Activated CD4-positive, CD25-positive, alpha-beta regulatory T cell treated with anti-CD3 and anti-CD28 coated beads, Interleukin-2, amount 50 U/mL, for 72 hours (primary cell): Measurements from ENCODE around the gene ZFYVE28.
A peak's percentile ranks its signal among the peaks of the same experiment; 100 is the strongest.

Source experiments
- DNase-seq: peaks from one replicate; pipeline ENCODE4 v3.0.0; 2021

ZFYVE28 gene

DNA sequence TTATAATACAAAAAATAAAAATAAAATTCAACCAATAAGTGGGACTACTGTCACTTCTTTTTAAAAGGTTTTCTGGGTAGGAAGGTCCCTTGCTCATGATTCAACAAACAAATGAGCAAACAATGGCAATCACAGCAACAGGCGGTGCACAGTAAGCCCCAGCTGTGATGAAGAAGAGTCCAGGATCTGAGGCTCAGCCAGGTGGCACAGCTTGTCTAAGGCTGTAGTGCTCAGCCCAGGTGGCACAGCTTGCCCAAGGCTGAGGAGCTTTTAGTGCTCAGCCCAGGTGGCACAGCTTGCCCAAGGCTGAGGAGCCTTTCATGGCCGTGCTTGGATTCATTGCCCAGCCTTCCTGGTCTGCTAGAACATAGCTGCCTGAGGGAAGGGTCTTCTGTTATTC is 75.0 kb downstream of the ZFYVE28 start:
- no peak for DNase-seq

- peak; percentile 12 for DNase-seq
Measured at GRCh38 chr4:2341911-2342652, 76.4 kb downstream of the ZFYVE28 start.

- DNase-seq, result peak; percentile 20
Measured at GRCh38 chr4:2341261-2341841, 77.1 kb downstream of the ZFYVE28 start.

DNA sequence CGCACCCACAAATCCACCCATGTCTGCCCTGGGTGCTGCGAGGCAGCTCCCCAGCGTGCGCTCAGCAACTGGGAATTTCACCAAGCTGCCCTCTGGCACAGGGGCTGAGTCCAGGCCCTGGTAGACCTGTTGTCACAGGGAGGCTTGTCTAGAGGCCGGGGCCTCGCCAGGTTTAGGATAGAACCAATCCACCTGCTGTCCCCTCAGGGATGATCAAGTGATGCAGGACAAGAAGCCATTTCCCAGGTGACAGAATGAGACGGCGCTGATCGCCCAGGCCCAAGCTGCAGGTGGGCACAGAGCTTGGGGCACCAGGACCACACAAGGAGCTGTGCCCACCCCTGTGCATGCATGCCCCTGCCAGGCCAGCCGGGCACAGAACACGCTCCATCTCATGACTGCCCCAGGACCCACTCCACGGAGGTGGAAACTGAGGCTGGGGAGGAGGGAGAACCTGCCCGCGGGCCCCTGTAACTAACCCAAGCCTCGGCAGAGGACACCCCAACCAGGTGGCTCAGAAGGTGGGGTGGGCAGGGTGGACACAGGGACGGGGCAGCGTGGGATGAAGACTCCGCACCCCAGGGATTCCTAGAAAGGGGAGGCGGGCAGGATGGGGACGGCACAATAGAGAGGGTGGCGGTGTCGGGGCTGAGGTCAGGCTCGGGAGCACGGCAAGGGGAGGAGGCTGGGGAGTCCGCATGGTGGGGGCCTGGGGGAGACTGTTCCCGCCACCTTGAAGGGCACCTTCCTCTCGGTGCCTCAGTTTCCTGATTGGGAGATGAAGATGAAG is 78.0 kb downstream of the ZFYVE28 start:
- peak; percentile 22 for DNase-seq

- peak; percentile 17 for DNase-seq
Measured at GRCh38 chr4:2339458-2340271, 78.8 kb downstream of the ZFYVE28 start.

DNA sequence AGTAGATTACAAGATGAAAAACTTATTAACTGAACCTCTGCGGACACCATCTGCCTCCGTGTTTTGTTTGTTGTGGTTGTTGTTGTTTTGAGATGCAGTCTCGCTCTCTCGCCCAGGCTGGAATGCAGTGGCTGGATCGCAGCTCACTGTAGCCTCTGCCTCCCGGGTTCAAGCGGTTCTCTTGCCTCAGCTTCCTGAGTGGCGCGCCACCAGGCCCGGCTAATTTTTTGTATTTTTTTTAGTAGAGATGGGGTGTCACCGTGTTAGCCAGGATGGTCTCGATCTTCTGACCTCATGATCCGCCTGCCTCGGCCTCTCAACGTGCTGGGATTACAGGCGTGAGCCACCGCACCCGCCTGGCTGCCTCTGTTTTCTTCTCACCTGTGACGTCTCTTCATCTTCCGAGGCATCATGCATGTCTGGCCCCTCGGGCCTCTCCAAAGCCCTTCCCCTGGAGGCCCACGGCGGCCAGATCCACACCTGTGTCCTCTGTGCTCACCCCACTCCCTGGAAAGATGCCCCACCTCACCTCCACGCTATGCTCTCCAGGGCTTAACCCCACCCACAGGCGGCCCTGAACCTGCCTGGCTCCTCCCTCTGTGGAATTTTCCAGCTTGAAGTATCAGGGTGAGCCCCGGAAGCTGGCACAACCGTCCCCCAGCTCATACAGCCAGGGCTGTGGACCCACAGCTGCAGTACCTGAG is 79.5 kb downstream of the ZFYVE28 start:
- DNase-seq, result peak; percentile 20

GRCh38 chr4:2337896-2338295 is 80.5 kb downstream of the ZFYVE28 start:
- peak; percentile 19 for DNase-seq

DNA sequence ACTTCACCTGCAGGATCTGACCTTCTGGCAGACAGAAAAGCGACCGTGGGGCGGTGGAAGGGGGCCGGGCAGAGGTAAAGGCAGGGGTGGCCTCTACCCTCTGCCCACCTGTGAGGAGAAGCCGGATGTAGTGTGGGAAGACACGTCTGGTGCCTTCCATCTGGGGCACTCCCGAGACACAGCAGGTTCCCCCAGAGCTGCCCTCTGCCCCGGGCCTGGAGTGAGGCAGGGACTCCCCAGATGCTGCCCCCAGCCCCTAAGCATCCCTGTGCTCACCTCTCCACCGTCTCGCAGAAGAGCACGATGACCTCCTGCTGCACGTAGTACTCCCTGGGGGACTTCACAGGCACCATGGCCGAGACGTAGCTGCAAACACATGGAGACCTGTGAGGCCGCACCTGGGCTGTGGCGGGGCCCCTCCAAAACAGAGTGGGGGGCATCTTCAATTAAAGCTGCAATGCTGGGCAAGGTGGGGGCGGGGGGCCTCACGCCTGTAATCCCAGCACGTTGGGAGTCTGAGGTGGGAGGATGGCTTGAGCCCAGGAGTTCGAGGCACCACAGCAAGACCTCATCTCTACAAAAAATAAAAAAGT is 81.2 kb downstream of the ZFYVE28 start:
- DNase-seq, result peak; percentile 13

GRCh38 chr4:2336659-2337058 is 81.8 kb downstream of the ZFYVE28 start:
- no peak for DNase-seq

- peak; percentile 29 for DNase-seq
Measured at GRCh38 chr4:2335729-2336101, 82.7 kb downstream of the ZFYVE28 start.

- DNase-seq, result no peak
Measured at GRCh38 chr4:2334826-2335728, 83.4 kb downstream of the ZFYVE28 start.

DNA sequence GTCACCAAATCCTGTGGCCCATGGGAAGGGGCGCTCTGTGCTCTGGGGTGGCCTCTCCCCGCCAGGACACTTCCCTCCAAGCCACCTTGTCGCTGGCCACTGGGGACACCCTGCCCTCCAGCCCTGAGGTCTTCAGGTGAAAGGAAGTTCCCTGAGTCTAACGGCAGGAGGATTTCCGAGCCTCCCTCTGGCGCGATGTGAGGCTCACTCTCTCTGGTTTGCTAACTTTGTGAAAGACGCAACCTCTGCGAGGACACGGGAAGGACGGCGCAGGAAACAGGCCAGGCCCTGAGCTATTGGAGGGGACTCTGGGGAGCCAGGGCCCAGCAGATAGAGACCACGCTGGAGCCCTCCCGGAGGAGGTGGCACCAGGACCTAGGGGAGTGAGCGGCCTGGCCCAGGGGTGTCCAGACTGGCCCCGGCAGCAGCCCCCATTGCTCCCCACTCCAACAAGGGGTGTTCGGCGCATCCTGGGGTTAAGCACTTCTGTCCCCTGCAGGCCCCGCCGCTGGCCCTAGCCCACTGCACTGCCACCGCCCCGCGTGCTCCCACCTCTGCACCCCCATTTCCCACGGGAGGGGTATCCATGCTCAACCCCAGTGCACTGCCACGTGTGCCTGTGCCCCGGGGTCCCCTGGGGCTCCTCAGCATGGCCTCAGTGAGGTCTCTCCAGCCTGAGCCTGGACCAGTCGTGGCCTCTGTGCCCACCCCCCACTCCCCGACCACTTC is 84.4 kb downstream of the ZFYVE28 start:
- DNase-seq, result no peak

DNA sequence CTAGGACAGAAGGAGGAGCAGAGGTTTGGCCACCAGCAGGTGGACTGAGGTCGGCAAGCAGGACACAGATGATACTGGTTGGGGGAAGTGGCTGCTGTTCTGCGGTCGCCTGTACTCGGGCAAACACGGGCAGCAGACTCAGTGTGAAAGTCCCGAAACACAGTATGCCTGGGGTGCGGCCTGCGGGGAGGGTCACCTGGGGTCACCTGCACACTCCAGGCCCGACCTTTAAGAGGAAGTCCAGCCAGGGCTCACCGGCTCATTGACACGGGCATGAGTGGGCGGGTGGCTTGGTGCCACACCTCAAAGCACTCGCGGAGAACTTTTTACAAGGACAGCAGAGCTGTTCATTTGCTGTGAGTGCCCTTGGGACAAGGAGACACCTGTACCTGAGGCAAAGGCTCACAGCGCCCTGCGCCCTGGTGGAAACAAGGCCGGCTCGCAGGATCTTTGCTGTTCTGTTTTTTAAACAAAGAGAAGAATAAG is 85.0 kb downstream of the ZFYVE28 start:
- no peak for DNase-seq

GRCh38 chr4:2332976-2333319 is 85.5 kb downstream of the ZFYVE28 start:
- no peak for DNase-seq

- DNase-seq, result no peak
Measured at GRCh38 chr4:2332201-2332975, 86.1 kb downstream of the ZFYVE28 start.

DNA sequence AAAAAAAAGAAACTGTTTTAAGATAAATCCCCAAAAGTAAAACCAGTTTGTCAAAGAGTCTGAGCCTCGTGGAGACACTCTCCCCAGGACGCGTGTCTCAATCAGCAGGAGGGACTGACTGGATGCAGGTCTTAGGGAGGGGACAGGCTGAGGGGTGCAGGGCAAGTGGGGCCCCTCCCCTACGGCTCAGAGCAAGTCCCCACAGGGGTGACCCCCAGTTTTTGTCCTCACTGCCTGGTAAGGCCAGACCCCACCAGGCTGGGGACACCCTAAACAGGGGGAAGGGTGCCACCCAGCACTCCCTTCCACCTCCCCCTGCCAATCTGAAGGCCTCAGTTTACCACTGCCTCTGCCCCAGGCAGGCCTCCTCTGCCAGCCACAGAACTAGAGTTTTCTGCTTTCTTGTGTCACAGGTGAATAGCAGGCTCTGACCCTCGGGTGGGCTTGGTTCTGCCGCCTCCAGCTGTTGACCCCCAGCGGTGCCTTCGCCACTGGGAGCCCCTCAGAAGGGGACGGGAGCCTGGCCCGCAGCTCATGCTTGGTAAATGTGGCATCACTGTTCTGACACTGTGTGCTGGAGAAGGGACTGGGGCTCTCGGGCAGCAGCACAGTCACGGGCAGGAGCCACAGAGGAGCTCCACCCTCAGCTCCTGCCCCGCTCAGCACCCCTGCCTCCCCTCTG is 86.8 kb downstream of the ZFYVE28 start:
- DNase-seq, result no peak

DNA sequence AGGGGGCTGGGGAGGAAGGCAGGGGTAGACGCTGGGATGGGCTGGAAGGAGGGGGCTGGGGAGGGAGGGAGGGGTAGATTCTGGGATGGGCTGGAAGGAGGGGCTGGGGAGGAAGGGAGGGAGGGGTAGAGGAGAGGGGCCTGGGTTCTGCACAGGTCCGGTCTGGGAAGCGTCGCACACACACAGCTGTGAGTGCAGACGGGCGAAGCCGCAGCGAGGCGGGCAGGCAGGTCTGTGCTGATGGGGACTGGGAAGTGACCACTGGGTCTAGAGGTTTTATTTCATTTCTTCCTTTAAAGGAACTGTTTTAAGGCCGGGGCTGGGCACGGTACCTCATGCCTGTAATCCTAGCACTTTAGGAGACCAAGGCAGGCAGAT is 87.4 kb downstream of the ZFYVE28 start:
- DNase-seq, result no peak

GRCh38 chr4:2330091-2331042 is 88.1 kb downstream of the ZFYVE28 start:
- no peak for DNase-seq
